Panc1 (cell line): ENCODE data around the gene NAA80.

ENCODE experiments used
- CTCF ChIP-seq: fragments of 450-650 bp; IDR thresholded peaks from 2 replicates; pipeline ENCODE4 v1.5.1; 2017; ENCODE audit warnings: mild to moderate bottlenecking
- POLR2AphosphoS5 ChIP-seq: IDR thresholded peaks from 2 replicates; pipeline ENCODE4 v1.6.1; 2012; ENCODE audit warnings: mild to moderate bottlenecking, low read depth, low read length, moderate library complexity
- REST ChIP-seq, 2 experiments: IDR thresholded peaks; 2 replicates each; pipeline ENCODE4 v1.6.1; 2011 to 2012; ENCODE audit warnings: low read depth in 2 of 2, control low read depth in 1 of 2, low read length in 1 of 2, mild to moderate bottlenecking in 1 of 2, moderate library complexity in 1 of 2; ENCODE audit not compliant: insufficient read depth in 1 of 2
- SIN3A ChIP-seq: IDR thresholded peaks from 2 replicates; pipeline ENCODE4 v1.6.1; 2012; ENCODE audit warnings: low read depth, mild to moderate bottlenecking, low read length, moderate library complexity, borderline replicate concordance; ENCODE audit not compliant: insufficient read depth
- TCF7L2 ChIP-seq: IDR thresholded peaks from 2 replicates; pipeline ENCODE4 v1.6.1; 2011; ENCODE audit warnings: mild to moderate bottlenecking, low read depth, low read length, inconsistent platforms

GRCh38 chr3:50326182-50326541, 27.0 kb upstream of the NAA80 start:
- TF ChIP-seq POLR2AphosphoS5, result no peak
- no peak for TF ChIP-seq REST (IDR thresholded peaks at IDR 0.05; ENCODE audit: insufficient read depth in 1 of 2, low read depth in 2 of 2, low read length in 1 of 2)
- TF ChIP-seq SIN3A, result no peak
- no peak for TF ChIP-seq CTCF
- TF ChIP-seq TCF7L2, result no peak
